Activated naive CD8-positive, alpha-beta T cell treated with anti-CD3 and anti-CD28 coated beads, Interleukin-2, amount 10 ng/mL, durations not matched to agents 7 days and 5 days (primary cell): ENCODE results near the gene FUT8. TPM values are rescaled to one million over a fixed set of nuclear protein-coding genes. Genes with fewer than 3 reads are reported as not detected.

Source experiments
- ATAC-seq: fragments of 150-1000 bp; cut with Tn5 transposase; one replicate; pipeline ENCODE4 v1.10.0; 2021; ENCODE audit warnings: low read depth, moderate library complexity
- POLR2A ChIA-PET: fragments of 350-600 bp; sonication (Branson Sonifier 250); formaldehyde crosslinking; loops from one replicate; lab custom pipeline; 2021; ENCODE audit warnings: antibody characterized with exemption; lab: Charles Lee
- DNase-seq: peaks from one replicate; pipeline ENCODE4 v3.0.0; 2021
- H3K27ac Mint-ChIP-seq: one replicate; pipeline ENCODE4 v1.8.0; 2022; ENCODE audit warnings: mild to moderate bottlenecking, mixed read lengths
- H3K27me3 Mint-ChIP-seq: one replicate; pipeline ENCODE4 v1.8.0; 2022; ENCODE audit warnings: mild to moderate bottlenecking, moderate library complexity, mixed read lengths
- H3K36me3 Mint-ChIP-seq: one replicate; pipeline ENCODE4 v1.8.0; 2021; ENCODE audit warnings: mild to moderate bottlenecking, mixed read lengths
- H3K4me1 Mint-ChIP-seq: one replicate; pipeline ENCODE4 v1.8.0; 2021; ENCODE audit warnings: mixed read lengths
- H3K4me3 Mint-ChIP-seq: one replicate; pipeline ENCODE4 v1.8.0; 2022; ENCODE audit warnings: mild to moderate bottlenecking, moderate library complexity, mixed read lengths
- H3K9me3 Mint-ChIP-seq: one replicate; pipeline ENCODE4 v1.8.0; 2021; ENCODE audit warnings: mixed read lengths
- total RNA-seq, 2 experiments: library from RNA; stranded (reverse); gene quantifications; one replicate each; pipeline ENCODE4 v1.2.3, GENCODE V29; 2021

Gene FUT8
- total RNA-seq, 2 experiments from 2014 or later = 82.7 to 86.4 TPM

- no peak for ATAC-seq
- Mint-ChIP-seq H3K4me3 (no peak overlapping the region), H3K27me3 (no peaks in the 10 kb centered on the region)
These were observed 186.8 kb downstream of the FUT8 start for GRCh38 chr14:65599375-65599774.

GRCh38 chr14:65600742-65601141 lies 188.2 kb downstream of the FUT8 start:
- H3K9me3 Mint-ChIP-seq = no peaks in the 10 kb centered on the region
- DNase-seq = no peak
- peaks cover 4% of the 10 kb centered on the region for H3K4me1 Mint-ChIP-seq
- H3K27me3 Mint-ChIP-seq = no peaks in the 10 kb centered on the region
- POLR2A ChIA-PET = no interaction called here
- no peak overlapping the region for H3K4me3 Mint-ChIP-seq
- ATAC-seq = no peak
- H3K27ac Mint-ChIP-seq = no peak overlapping the region
- H3K36me3 Mint-ChIP-seq = peaks cover 9% of the 10 kb centered on the region

More at GRCh38 chr14:65599375-65599774, 186.8 kb downstream of the FUT8 start:
- Mint-ChIP-seq H3K27ac (no peak overlapping the region), H3K36me3 (peaks cover 13% of the 10 kb centered on the region), H3K9me3 (no peaks in the 10 kb centered on the region), H3K4me1 (peaks cover 2% of the 10 kb centered on the region)
- POLR2A ChIA-PET = no interaction called here
- DNase-seq = no peak

- H3K4me3 Mint-ChIP-seq = no peak overlapping the region
These were observed 192.0 kb downstream of the FUT8 start for GRCh38 chr14:65604535-65604934.

GRCh38 chr14:65604936-65605335 lies 192.4 kb downstream of the FUT8 start:
- Mint-ChIP-seq H3K27ac (no peak overlapping the region), H3K27me3 (no peaks in the 10 kb centered on the region), H3K9me3 (no peaks in the 10 kb centered on the region), H3K36me3 (peaks cover 8% of the 10 kb centered on the region), H3K4me1 (peaks cover 4% of the 10 kb centered on the region), H3K4me3 (no peak overlapping the region)
- POLR2A ChIA-PET = no interaction called here
- ATAC-seq = no peak
- no peak for DNase-seq

More at GRCh38 chr14:65604535-65604934, 192.0 kb downstream of the FUT8 start:
- DNase-seq (no peak), ATAC-seq (no peak)
- Mint-ChIP-seq H3K4me1 (peaks cover 4% of the 10 kb centered on the region), H3K27ac (no peak overlapping the region), H3K36me3 (peaks cover 7% of the 10 kb centered on the region), H3K9me3 (no peaks in the 10 kb centered on the region), H3K27me3 (no peaks in the 10 kb centered on the region)
- POLR2A ChIA-PET = no interaction called here

- H3K27me3 Mint-ChIP-seq = no peaks in the 10 kb centered on the region
- no peak for ATAC-seq
- no peak for DNase-seq
- peaks cover 4% of the 10 kb centered on the region for H3K4me1 Mint-ChIP-seq
- H3K9me3 Mint-ChIP-seq = no peaks in the 10 kb centered on the region
- POLR2A ChIA-PET = no interaction called here
- H3K27ac Mint-ChIP-seq = no peak overlapping the region
- peaks cover 11% of the 10 kb centered on the region for H3K36me3 Mint-ChIP-seq
- no peak overlapping the region for H3K4me3 Mint-ChIP-seq
These were observed 193.9 kb downstream of the FUT8 start for GRCh38 chr14:65606460-65606859.

- Mint-ChIP-seq H3K36me3 (peaks cover 46% of the 10 kb centered on the region), H3K4me1 (peaks cover 2% of the 10 kb centered on the region), H3K9me3 (no peaks in the 10 kb centered on the region), H3K4me3 (no peak overlapping the region), H3K27me3 (no peaks in the 10 kb centered on the region), H3K27ac (no peak overlapping the region)
- POLR2A ChIA-PET = no interaction called here
- ATAC-seq = no peak
- DNase-seq = no peak
These were observed 200.7 kb downstream of the FUT8 start for GRCh38 chr14:65613131-65613650.

- POLR2A ChIA-PET = interaction anchor here (0.6 kb wide), 1 partner anchor 1949 kb away, joined by 3 read pairs; no protein-coding TSS in a partner anchor
- DNase-seq (no peak), ATAC-seq (peak; percentile 36)
- peaks cover 13% of the 10 kb centered on the region for H3K4me1 Mint-ChIP-seq
- H3K36me3 Mint-ChIP-seq = peaks cover 52% of the 10 kb centered on the region
- no peak overlapping the region for H3K4me3 Mint-ChIP-seq
- H3K9me3 Mint-ChIP-seq = no peaks in the 10 kb centered on the region
- H3K27me3 Mint-ChIP-seq = no peaks in the 10 kb centered on the region
- H3K27ac Mint-ChIP-seq = no peak overlapping the region
These were observed 206.5 kb downstream of the FUT8 start for GRCh38 chr14:65618996-65619395.

- peaks cover 49% of the 10 kb centered on the region for H3K36me3 Mint-ChIP-seq
- POLR2A ChIA-PET = no interaction called here
- H3K4me1 Mint-ChIP-seq = peaks cover 13% of the 10 kb centered on the region
- no peaks in the 10 kb centered on the region for H3K9me3 Mint-ChIP-seq
- no peaks in the 10 kb centered on the region for H3K27me3 Mint-ChIP-seq
- ATAC-seq (no peak), DNase-seq (no peak)
- H3K4me3 Mint-ChIP-seq = no peak overlapping the region
- peak overlapping the region; percentile 19 for H3K27ac Mint-ChIP-seq
These were observed 207.7 kb downstream of the FUT8 start for GRCh38 chr14:65620195-65620594.

GRCh38 chr14:65622703-65623102 lies 210.2 kb downstream of the FUT8 start:
- peaks cover 13% of the 10 kb centered on the region for H3K4me1 Mint-ChIP-seq
- no peak overlapping the region for H3K27ac Mint-ChIP-seq
- DNase-seq (no peak), ATAC-seq (no peak)
- POLR2A ChIA-PET = interaction anchor here (0.6 kb wide), 2 partner anchors 8 to 206 kb away, joined by 3 read pairs; no protein-coding TSS in a partner anchor
- peaks cover 30% of the 10 kb centered on the region for H3K36me3 Mint-ChIP-seq
- H3K9me3 Mint-ChIP-seq = no peaks in the 10 kb centered on the region
- H3K4me3 Mint-ChIP-seq = no peak overlapping the region
- no peaks in the 10 kb centered on the region for H3K27me3 Mint-ChIP-seq

- H3K4me1 Mint-ChIP-seq = peaks cover 11% of the 10 kb centered on the region
- H3K4me3 Mint-ChIP-seq = no peak overlapping the region
- peaks cover 26% of the 10 kb centered on the region for H3K36me3 Mint-ChIP-seq
- POLR2A ChIA-PET = no interaction called here
- H3K9me3 Mint-ChIP-seq = no peaks in the 10 kb centered on the region
- DNase-seq = no peak
- no peak overlapping the region for H3K27ac Mint-ChIP-seq
- no peak for ATAC-seq
- H3K27me3 Mint-ChIP-seq = no peaks in the 10 kb centered on the region
These were observed 211.2 kb downstream of the FUT8 start for GRCh38 chr14:65623759-65624158.

- POLR2A ChIA-PET = no interaction called here
- DNase-seq (no peak), ATAC-seq (no peak)
- Mint-ChIP-seq H3K9me3 (no peaks in the 10 kb centered on the region), H3K27me3 (no peaks in the 10 kb centered on the region), H3K27ac (no peak overlapping the region), H3K36me3 (peaks cover 3% of the 10 kb centered on the region), H3K4me3 (no peak overlapping the region), H3K4me1 (no peaks in the 10 kb centered on the region)
These were observed 214.8 kb downstream of the FUT8 start for GRCh38 chr14:65627315-65627714.

GRCh38 chr14:65628664-65629063 lies 216.1 kb downstream of the FUT8 start:
- H3K27ac Mint-ChIP-seq = no peak overlapping the region
- H3K4me3 Mint-ChIP-seq = no peak overlapping the region
- POLR2A ChIA-PET = no interaction called here
- ATAC-seq (no peak), DNase-seq (no peak)
- H3K36me3 Mint-ChIP-seq = peaks cover 5% of the 10 kb centered on the region
- H3K27me3 Mint-ChIP-seq = no peaks in the 10 kb centered on the region
- H3K4me1 Mint-ChIP-seq = no peaks in the 10 kb centered on the region
- H3K9me3 Mint-ChIP-seq = peaks cover 2% of the 10 kb centered on the region

GRCh38 chr14:65631040-65631439 lies 218.5 kb downstream of the FUT8 start:
- H3K9me3 Mint-ChIP-seq = peaks cover 2% of the 10 kb centered on the region
- no peak for DNase-seq
- peaks cover 8% of the 10 kb centered on the region for H3K4me1 Mint-ChIP-seq
- ATAC-seq = no peak
- peaks cover 21% of the 10 kb centered on the region for H3K36me3 Mint-ChIP-seq
- no peaks in the 10 kb centered on the region for H3K27me3 Mint-ChIP-seq
- no peak overlapping the region for H3K4me3 Mint-ChIP-seq
- H3K27ac Mint-ChIP-seq = no peak overlapping the region
- POLR2A ChIA-PET = interaction anchor here (0.7 kb wide), 1 partner anchor 9 kb away, joined by 3 read pairs; no protein-coding TSS in a partner anchor

GRCh38 chr14:65632487-65632886 lies 220.0 kb downstream of the FUT8 start:
- Mint-ChIP-seq H3K9me3 (peaks cover 2% of the 10 kb centered on the region), H3K4me1 (peaks cover 19% of the 10 kb centered on the region), H3K27ac (no peak overlapping the region), H3K27me3 (no peaks in the 10 kb centered on the region), H3K36me3 (peaks cover 26% of the 10 kb centered on the region), H3K4me3 (no peak overlapping the region)
- DNase-seq = no peak
- POLR2A ChIA-PET = no interaction called here
- no peak for ATAC-seq
